Measurements from ENCODE around the gene HLA-DRA. TPM values are rescaled to one million over a fixed set of nuclear protein-coding genes. Genes with fewer than 3 reads are reported as not detected.

Gene HLA-DRA
- total and polyA plus RNA-seq, 2 of the 8 experiments (the other 6 are each of a cell fraction or from before 2014, with no cell fraction given) = 5.0 to 6.2 TPM

- no peaks in the 10 kb centered on the region for H3K27me3 ChIP-seq (replicated peaks in 1 of 4; ENCODE audit: control insufficient read depth in 3 of 4, extremely low read depth in 1 of 4, insufficient read depth in 3 of 4, low read length in 3 of 4)
- H2AK5ac ChIP-seq (ENCODE audit: low read depth, low read length) = no peak overlapping the region
- no peak overlapping the region for H3K9ac ChIP-seq (replicated peaks in 1 of 4; ENCODE audit: extremely low read depth in 1 of 4, low read depth in 3 of 4, low read length in 3 of 4)
- H2BK5ac ChIP-seq (ENCODE audit: low read depth, low read length) = no peak overlapping the region
- no peak overlapping the region for H3K4ac ChIP-seq (replicated peaks; ENCODE audit: insufficient read length, low read depth, low read length)
- no peak overlapping the region for H3K18ac ChIP-seq (ENCODE audit: extremely low read depth, low read length)
- no peak overlapping the region for H2BK120ac ChIP-seq (replicated peaks; ENCODE audit: low read depth, low read length)
- no peaks in the 10 kb centered on the region for H3K79me1 ChIP-seq (ENCODE audit: low read depth, low read length)
- no peak overlapping the region for H3K23ac ChIP-seq (ENCODE audit: insufficient read length)
- H2BK12ac ChIP-seq (ENCODE audit: low read depth, low read length) = no peak overlapping the region
- no peak overlapping the region for H3K56ac ChIP-seq (replicated peaks; ENCODE audit: insufficient read length, low read depth, low read length)
- no peak overlapping the region for H3K27ac ChIP-seq (ENCODE audit: low read depth, low read length)
- 65% methylated on average over 2 of the region's 2 CpGs; no CpG with 5 or more reads in 1 of the 2 experiments for WGBS, 2 experiments (ENCODE audit: extremely low coverage in 1 of 2, insufficient coverage in 1 of 2, insufficient read length in 1 of 2, insufficient replicate concordance in 2 of 2, low coverage in 1 of 2, low lambda C conversion rate in 2 of 2, missing lambda C conversion rate in 1 of 2)
- H2BK15ac ChIP-seq (ENCODE audit: low read length) = no peak overlapping the region
- FAIRE-seq (no peak), DNase-seq (ENCODE audit: low read depth in 1 of 2, low spot score in 2 of 2) (no peak)
- H4K91ac ChIP-seq (replicated peaks; ENCODE audit: insufficient read length, low read length) = no peak overlapping the region
- H2BK20ac ChIP-seq (ENCODE audit: low read length) = no peak overlapping the region
- H3K36me3 ChIP-seq (ENCODE audit: control insufficient read depth in 2 of 4, insufficient read depth in 4 of 4, low read length in 3 of 4) = no peaks in the 10 kb centered on the region
- no peak overlapping the region for H4K5ac ChIP-seq (ENCODE audit: insufficient read length, low read depth, low read length)
- POLR2A ChIA-PET (ENCODE audit: partially characterized antibody) = no interaction called here
- peaks cover 0 to 2% of the 10 kb centered on the region in 2 experiments; a peak in 1 of 4 replicates for H3K9me3 ChIP-seq (ENCODE audit: insufficient read depth in 2 of 2, low read depth in 1 of 2, low read length in 1 of 2)
- no peaks in the 10 kb centered on the region for H4K20me1 ChIP-seq (replicated peaks in 1 of 2; ENCODE audit: control insufficient read depth in 1 of 2, insufficient read depth in 2 of 2, low read length in 2 of 2)
- no peak overlapping the region for H4K8ac ChIP-seq (ENCODE audit: extremely low read depth, insufficient read depth, low read length)
- H3K4me2 ChIP-seq (ENCODE audit: insufficient read depth in 1 of 2, low read depth in 2 of 2, low read length in 2 of 2) = no peak overlapping the region
- no peak for TF ChIP-seq SIRT6 (IDR thresholded peaks at IDR 0.05; ENCODE audit: low read length)
- TF ChIP-seq TBP (IDR thresholded peaks at IDR 0.05; ENCODE audit: low read depth, low read length) = no peak
- no peak for TF ChIP-seq CTBP2 (IDR thresholded peaks at IDR 0.05; ENCODE audit: borderline replicate concordance, insufficient read depth, insufficient read length, low read length)
- no peak for TF ChIP-seq SAP30 (IDR thresholded peaks at IDR 0.05; ENCODE audit: insufficient read depth, insufficient replicate concordance, low read length)
- no peak for TF ChIP-seq ZNF274 (IDR thresholded peaks at IDR 0.05; ENCODE audit: borderline replicate concordance, extremely low read depth, low read length)
- peaks cover 0 to 2% (median 0%) of the 10 kb centered on the region in 4 experiments; a peak in 1 of 7 replicates for H3K4me1 ChIP-seq (replicated peaks in 1 of 4; ENCODE audit: control insufficient read depth in 3 of 4, insufficient read depth in 4 of 4, low read length in 3 of 4)
- CTCF ChIA-PET (ENCODE audit: partially characterized antibody) = interaction anchor here (1.0 to 1.3 kb wide), 3 partner anchors 16 to 256 kb away, joined by 3 to 4 read pairs (median 3); no protein-coding TSS in a partner anchor
- H3K4me3 ChIP-seq (ENCODE audit: extremely low read depth in 1 of 4, insufficient read depth in 2 of 4, low read depth in 3 of 4, low read length in 4 of 4) = no peak overlapping the region
- no peaks in the 10 kb centered on the region for H3K23me2 ChIP-seq (ENCODE audit: low read depth, low read length)
- no peak overlapping the region for H3K14ac ChIP-seq (ENCODE audit: insufficient read length)
- no peaks in the 10 kb centered on the region for H3K79me2 ChIP-seq (ENCODE audit: control insufficient read depth in 1 of 2, insufficient read depth in 2 of 2, low read length in 2 of 2)
- no peak overlapping the region for H2AFZ ChIP-seq (ENCODE audit: low read length)
Measured at GRCh38 chr6:32444433-32444832, 4.7 kb downstream of the HLA-DRA start.

Data from H1 (cell line).